MG63 (cell line): ENCODE measurements around the gene PPM1M. TPM values are rescaled to one million over a fixed set of nuclear protein-coding genes. Genes with fewer than 3 reads are reported as not detected.

ENCODE experiments used
- DNase-seq: peaks from one replicate; pipeline ENCODE4 v3.0.0-alpha.2; 2020
- H3K27me3 ChIP-seq: fragments of 250-450 bp; sonication (Bioruptor Pico); 2 replicates; pipeline ENCODE4 v1.5.1; 2020; ENCODE audit warnings: mild to moderate bottlenecking, moderate library complexity
- H3K36me3 ChIP-seq: fragments of 250-450 bp; sonication (Bioruptor Pico); 2 replicates; pipeline ENCODE4 v1.5.1; 2020; ENCODE audit warnings: mild to moderate bottlenecking, moderate library complexity
- H3K4me3 ChIP-seq: fragments of 250-450 bp; sonication (Bioruptor Pico); 2 replicates; pipeline ENCODE4 v1.5.1; 2020; ENCODE audit warnings: mild to moderate bottlenecking, moderate library complexity
- H3K9me3 ChIP-seq: fragments of 250-450 bp; sonication (Bioruptor Pico); 2 replicates; pipeline ENCODE4 v1.5.1; 2020; ENCODE audit warnings: mild to moderate bottlenecking, moderate library complexity
- total RNA-seq: library from RNA; depleted of rRNA; stranded (reverse); fragments of >200 nt; shearing (Covaris generic); gene quantifications from 2 replicates; pipeline ENCODE4 v1.2.3, GENCODE V29; 2014; ENCODE audit warnings: low replicate concordance; rRNA removed

Gene PPM1M
- total RNA-seq, 1 experiment from 2014 or later = 16.2 TPM

DNA sequence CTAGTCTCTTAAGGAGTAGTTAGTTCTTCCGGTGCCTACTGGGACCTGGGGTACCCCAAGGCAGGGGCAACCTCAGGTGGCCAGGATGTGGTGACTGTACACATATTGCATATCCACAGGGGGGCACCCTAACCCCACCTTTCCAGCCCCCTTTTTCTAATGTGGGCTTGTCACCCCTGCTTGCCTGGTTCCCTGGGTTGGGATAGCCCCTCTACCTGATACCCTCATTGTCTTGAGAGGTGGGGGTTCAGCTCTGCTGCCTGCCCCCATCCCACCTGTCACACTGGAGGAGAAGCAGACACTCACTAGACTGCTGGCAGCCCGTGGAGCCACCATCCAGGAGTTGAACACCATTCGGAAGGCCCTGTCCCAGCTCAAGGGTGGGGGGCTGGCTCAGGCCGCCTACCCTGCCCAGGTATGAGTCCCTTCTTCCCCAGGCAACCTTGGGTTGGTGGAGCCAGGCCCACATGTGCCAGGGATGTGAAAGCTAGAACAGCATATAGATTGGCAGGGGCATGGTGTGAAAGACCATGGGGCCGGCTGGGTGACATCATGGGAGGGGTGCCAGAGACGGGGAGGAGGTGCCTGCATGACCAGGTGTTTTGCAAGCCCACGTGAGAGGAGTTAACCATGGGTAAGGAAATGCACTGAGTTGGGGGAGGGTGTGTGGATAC, 46.1 kb downstream of the PPM1M start:
- Histone ChIP-seq H3K9me3 (no peaks in the 10 kb centered on the region), H3K36me3 (no peaks in the 10 kb centered on the region; the same call in 1 of the 2 replicates), H3K27me3 (no peaks in the 10 kb centered on the region), H3K4me3 (no peak overlapping the region)
- no peak for DNase-seq

DNA sequence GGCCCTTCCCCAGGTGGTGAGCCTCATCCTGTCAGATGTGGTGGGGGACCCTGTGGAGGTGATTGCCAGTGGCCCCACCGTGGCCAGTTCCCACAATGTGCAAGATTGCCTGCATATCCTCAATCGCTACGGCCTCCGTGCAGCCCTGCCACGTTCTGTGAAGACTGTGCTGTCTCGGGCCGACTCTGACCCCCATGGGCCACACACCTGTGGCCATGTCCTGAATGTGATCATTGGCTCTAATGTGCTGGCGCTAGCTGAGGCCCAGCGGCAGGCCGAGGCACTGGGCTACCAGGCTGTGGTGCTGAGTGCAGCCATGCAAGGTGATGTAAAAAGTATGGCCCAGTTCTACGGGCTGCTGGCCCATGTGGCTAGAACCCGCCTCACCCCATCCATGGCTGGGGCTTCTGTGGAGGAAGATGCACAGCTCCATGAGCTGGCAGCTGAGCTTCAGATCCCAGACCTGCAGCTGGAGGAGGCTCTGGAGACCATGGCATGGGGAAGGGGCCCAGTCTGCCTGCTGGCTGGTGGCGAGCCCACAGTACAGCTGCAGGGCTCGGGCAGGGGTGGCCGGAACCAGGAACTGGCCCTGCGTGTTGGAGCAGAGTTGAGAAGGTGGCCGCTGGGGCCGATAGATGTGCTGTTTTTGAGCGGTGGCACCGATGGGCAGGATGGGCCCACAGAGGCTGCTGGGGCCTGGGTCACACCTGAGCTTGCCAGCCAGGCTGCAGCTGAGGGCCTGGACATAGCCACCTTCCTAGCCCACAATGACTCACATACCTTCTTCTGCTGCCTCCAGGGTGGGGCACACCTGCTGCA, 46.9 kb downstream of the PPM1M start:
- Histone ChIP-seq H3K36me3 (no peaks in the 10 kb centered on the region; the same call in 1 of the 2 replicates), H3K4me3 (no peak overlapping the region), H3K27me3 (no peaks in the 10 kb centered on the region), H3K9me3 (no peaks in the 10 kb centered on the region)
- no peak for DNase-seq

DNA sequence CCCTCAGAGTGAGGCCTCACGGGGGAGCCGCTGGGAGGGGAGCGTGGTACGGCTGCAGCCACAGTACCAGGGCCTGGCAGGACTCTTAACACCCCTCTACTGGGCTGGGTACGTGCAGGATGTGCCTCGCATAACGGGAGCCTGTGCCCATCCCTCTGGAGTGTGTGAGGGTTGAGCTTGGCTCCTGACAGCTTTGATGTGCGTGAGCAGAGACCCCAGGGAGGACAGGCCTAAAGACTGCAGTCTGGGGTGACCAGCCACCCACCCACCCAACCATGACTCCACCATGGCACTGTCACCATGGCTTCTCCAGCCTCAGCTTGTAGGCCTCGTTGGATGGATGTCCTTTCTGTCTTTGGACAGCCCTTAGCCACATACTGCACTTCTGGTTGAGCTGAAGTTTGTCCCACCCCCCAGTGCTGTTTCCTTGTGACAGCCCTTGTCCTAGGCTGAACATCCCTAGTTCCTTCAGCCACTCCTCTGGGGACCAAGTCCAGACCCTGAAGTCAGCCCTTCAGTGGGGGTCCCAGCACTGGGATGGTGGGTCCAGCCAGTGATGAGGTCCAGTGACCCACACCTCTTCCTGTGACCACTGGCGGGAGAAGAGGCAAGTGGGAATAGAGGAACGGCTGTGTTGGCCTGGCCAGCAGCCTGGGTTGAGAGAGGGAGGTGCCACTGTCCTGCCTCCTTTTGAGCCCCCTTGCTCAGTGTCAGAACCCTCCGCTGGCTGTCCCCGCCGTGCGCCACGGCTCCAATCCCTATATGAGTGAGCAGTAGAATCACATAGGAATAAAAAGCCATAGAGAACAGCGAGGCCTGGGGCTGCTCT, 48.1 kb downstream of the PPM1M start:
- DNase-seq = no peak
- no peaks in the 10 kb centered on the region for H3K36me3 ChIP-seq
- no peaks in the 10 kb centered on the region for H3K9me3 ChIP-seq
- no peak overlapping the region for H3K4me3 ChIP-seq
- no peaks in the 10 kb centered on the region for H3K27me3 ChIP-seq

DNA sequence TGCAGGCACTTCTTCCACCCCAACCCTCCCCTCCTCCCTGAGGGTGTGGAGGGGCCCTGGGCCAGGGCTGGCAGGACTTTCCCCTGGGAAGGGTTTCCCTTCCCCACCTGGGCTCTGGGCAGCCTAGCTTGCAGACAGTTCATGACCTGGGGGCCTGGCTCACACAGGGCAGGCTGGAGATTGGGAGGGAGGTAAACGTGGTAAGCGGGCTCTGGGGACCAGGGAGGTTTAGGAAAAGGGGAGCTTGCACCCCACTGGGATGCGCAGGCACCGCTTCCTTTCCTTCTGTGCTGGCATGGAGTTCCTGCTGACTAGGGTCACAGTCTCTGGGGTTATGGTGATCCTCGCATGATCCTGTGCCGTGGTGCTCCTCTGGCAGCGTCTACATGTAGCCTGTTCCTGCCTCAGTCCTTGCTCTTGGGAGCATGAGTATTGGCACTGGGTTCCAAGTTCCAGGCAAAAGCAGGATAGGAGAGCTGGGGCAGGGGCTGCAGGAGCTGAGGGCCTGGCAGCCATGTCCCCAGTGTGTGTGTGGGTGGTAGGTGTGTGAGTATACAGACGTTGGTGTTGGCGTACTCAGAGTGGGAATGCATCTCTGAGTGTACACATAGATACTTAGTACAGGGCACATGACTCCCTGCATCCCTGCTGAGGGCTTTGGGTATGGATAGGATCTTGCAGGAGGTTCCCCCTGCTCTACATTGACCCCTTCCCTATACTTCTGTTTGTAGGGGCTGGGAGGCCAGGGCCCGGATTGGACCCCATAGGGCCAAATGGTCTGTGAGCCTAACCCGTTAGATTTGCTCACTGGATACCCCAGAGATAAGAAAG, 49.0 kb downstream of the PPM1M start:
- H3K9me3 ChIP-seq = no peaks in the 10 kb centered on the region
- DNase-seq = no peak
- H3K36me3 ChIP-seq = no peaks in the 10 kb centered on the region
- H3K4me3 ChIP-seq = no peak overlapping the region
- H3K27me3 ChIP-seq = no peaks in the 10 kb centered on the region

DNA sequence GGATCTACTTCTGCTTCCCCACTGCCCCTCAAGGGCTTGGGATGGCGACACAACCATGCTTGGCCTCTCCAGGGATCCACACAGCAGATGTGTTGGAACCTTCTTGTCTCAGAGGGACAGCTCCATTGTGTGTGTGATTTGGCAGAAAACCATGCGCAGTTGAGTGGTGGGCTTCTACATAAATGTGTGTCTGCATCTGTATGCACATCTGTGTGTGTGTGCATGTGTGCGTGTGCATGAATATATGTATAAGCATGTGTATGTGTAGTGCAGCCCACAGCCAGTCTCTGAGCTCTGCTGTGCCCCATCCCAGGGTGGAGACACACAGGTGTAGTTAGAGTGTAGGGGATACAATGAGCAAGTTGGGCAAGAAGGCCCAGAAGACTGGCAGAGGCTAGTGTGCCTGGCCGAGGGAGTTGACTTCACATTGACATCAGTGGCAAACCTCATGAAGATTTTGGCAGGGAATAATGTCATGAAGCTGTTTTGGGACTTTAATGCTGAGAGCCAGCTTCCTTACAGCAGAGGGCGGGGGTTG, 50.2 kb downstream of the PPM1M start:
- H3K4me3 ChIP-seq = no peak overlapping the region
- no peak for DNase-seq
- no peaks in the 10 kb centered on the region for H3K36me3 ChIP-seq
- H3K9me3 ChIP-seq = no peaks in the 10 kb centered on the region
- no peaks in the 10 kb centered on the region for H3K27me3 ChIP-seq

DNA sequence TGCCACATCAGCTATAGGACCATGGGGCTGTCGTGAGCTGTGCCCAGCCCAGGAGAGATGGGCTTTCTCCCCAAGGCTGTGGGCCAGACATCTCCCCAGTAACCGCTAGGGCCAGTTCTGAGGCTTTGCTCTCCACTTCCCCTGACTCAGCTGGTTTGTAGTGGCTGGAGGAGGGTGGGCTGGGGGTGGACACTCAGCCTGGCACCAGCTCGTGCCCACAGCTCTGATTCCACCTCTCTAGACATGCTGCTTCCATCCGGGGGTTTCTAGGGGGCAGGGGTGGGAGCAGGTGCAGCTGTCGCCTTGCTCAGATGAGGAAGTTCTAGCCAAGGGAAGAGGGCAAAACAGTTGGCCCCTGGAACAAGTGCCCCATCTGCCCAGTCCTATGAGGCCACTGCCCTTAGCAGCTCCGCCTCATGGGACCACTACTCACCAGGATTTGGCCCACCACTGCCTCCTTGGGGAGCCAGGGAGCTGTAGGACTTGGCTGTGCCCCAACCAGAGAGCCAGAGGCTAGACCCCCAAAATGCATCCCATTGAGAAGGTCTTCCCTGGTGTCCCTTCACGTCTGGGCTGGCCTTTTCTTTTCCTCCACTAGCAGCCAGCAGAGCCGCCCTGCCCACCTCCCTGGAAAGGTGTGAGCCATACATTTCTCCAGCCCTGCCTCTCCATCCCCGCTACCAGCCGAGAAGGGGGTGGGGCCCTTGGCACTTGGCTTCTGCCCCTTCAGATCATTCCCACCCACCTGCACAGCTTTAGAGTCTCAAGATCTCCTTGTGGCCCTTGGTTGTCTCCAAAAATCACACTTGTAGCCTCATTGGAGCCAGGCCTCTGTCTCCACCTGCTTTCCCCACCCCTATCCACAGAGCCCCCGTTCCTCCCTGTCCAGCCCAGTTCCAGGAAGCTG, 51.9 kb downstream of the PPM1M start:
- Histone ChIP-seq H3K4me3 (no peak overlapping the region), H3K9me3 (no peaks in the 10 kb centered on the region), H3K27me3 (no peaks in the 10 kb centered on the region), H3K36me3 (no peaks in the 10 kb centered on the region)
- DNase-seq = no peak

DNA sequence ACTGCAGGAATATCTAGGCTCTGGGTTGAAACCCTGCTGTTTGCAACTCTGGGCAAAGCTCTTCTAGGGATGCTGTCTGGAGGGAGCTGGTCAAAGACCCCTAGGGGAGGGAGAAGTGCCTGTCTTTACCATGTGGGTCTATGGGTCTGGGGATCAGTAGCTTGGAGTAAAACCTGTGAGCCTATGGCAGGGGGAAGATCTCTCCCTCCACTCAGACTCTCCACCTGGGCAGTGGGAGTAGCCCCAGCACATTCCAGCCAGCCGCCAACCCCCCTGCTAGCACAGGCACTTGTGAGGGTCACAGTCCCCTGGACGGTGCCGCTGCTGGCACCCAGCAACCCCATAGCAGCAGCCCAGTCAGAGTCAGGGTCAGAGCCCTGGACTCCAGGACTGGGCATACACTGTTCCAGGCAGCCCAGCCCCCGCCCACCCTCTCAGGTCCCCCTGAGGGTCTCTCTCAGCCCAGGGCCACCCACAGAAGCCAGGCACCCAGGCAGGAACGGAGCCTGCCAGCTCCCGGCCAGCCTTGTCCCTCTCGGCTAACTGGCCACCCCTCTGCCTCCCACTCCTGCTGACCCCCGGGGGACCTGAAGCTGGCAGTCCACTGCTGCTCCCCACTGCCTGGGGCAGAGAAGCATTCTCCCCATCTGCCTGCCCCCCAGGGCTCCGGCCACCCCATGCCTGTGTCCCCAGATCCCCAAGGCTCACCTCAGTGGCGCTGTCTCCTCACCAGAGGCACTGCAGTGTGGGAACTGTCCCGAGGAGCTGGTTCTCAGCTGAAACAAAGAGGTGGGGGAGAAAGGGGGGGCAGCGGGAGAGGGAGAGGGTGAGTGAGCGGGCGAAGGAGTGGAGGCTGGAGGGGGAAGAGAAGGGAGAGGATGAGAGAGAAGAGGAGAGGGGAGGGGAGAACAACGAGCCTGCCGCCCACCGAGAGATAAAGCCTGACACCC, 52.9 kb downstream of the PPM1M start:
- Histone ChIP-seq H3K4me3 (no peak overlapping the region), H3K9me3 (no peaks in the 10 kb centered on the region), H3K36me3 (no peaks in the 10 kb centered on the region), H3K27me3 (no peaks in the 10 kb centered on the region)
- DNase-seq = no peak

DNA sequence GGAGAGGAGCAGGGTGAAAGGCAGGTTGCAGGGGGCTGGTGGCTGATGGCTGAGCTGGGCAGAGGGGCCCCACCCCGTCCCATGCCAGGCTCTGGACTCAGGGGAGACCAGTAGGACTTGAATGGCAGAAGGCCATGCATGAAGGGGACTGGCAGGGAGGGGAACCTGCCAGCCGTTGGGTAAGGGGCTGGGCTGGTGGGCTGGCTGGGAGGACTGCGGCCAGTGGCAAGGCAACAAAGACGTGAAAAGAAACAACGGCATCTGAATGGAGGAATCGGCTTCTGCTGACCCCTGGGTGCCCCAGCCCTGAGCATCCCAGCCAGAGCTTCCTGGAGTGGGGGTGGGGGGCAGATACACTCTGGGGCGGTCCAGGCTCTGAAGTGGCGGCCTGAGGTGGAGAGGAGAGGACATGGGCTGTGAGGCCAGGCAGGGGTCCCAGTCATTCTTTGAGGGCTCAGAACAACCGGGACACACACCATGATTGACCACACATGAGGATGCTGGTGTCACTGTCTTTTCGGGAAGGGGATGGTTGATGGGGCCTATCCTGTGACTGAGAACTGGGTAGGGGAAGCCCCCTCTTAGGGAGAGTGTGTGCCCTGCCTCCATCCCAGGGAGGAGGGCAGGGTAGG, 53.8 kb downstream of the PPM1M start:
- no peaks in the 10 kb centered on the region for H3K27me3 ChIP-seq
- H3K36me3 ChIP-seq = no peaks in the 10 kb centered on the region
- no peaks in the 10 kb centered on the region for H3K9me3 ChIP-seq
- H3K4me3 ChIP-seq = no peak overlapping the region
- DNase-seq = no peak

Other genes with a start within 250 kb of the PPM1M start
- 598 and 1,092 TPM in 2 replicates for gene RPL29, start 249.9 kb upstream of the PPM1M start, total RNA-seq
- gene DUSP7, start 189.2 kb upstream of the PPM1M start, total RNA-seq = 2.1 and 9.7 TPM in 2 replicates
- gene POC1A, start 91.3 kb upstream of the PPM1M start, total RNA-seq = 14.2 and 19.8 TPM in 2 replicates
- 33.7 and 34.0 TPM in 2 replicates for gene ALAS1, start 47.6 kb upstream of the PPM1M start, total RNA-seq
- not detected in 2 replicates for gene TLR9, start 20.1 kb upstream of the PPM1M start, total RNA-seq
- gene TWF2, start 6.6 kb upstream of the PPM1M start, total RNA-seq = 37.4 and 100 TPM in 2 replicates
- gene WDR82, start 32.9 kb downstream of the PPM1M start, total RNA-seq = 27.6 and 40.0 TPM in 2 replicates
- gene GLYCTK, start 42.1 kb downstream of the PPM1M start, total RNA-seq = 2.3 and 10.6 TPM in 2 replicates
- gene DNAH1, start 70.6 kb downstream of the PPM1M start, total RNA-seq = 0.49 and 1.2 TPM in 2 replicates
- gene BAP1, start 164.2 kb downstream of the PPM1M start, total RNA-seq = 33.8 and 41.0 TPM in 2 replicates
- gene PHF7, start 164.9 kb downstream of the PPM1M start, total RNA-seq = 4.8 and 5.5 TPM in 2 replicates
- gene SEMA3G, start 199.3 kb downstream of the PPM1M start, total RNA-seq = not detected in 2 replicates
- 0.99 TPM in 1 of 2 replicates, not detected in the other for gene TNNC1, start 208.3 kb downstream of the PPM1M start, total RNA-seq
- 8.1 and 15.5 TPM in 2 replicates for gene NISCH, start 209.8 kb downstream of the PPM1M start, total RNA-seq
- gene STAB1, start 249.6 kb downstream of the PPM1M start, total RNA-seq = not detected in 2 replicates